Measurements from ENCODE around the gene CRISPLD2. TPM values are rescaled to one million over a fixed set of nuclear protein-coding genes. Genes with fewer than 3 reads are reported as not detected.

The CRISPLD2 gene, protein sequence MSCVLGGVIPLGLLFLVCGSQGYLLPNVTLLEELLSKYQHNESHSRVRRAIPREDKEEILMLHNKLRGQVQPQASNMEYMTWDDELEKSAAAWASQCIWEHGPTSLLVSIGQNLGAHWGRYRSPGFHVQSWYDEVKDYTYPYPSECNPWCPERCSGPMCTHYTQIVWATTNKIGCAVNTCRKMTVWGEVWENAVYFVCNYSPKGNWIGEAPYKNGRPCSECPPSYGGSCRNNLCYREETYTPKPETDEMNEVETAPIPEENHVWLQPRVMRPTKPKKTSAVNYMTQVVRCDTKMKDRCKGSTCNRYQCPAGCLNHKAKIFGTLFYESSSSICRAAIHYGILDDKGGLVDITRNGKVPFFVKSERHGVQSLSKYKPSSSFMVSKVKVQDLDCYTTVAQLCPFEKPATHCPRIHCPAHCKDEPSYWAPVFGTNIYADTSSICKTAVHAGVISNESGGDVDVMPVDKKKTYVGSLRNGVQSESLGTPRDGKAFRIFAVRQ
- 29.1 TPM for total RNA-seq
- long read RNA-seq, full-length matches to known transcripts = 2 of 17 reads
- long read RNA-seq, partial matches to known transcripts = 11 of 17 reads
- long read RNA-seq, other reads (novel, unspliced or antisense) = 4 of 17 reads

DNA sequence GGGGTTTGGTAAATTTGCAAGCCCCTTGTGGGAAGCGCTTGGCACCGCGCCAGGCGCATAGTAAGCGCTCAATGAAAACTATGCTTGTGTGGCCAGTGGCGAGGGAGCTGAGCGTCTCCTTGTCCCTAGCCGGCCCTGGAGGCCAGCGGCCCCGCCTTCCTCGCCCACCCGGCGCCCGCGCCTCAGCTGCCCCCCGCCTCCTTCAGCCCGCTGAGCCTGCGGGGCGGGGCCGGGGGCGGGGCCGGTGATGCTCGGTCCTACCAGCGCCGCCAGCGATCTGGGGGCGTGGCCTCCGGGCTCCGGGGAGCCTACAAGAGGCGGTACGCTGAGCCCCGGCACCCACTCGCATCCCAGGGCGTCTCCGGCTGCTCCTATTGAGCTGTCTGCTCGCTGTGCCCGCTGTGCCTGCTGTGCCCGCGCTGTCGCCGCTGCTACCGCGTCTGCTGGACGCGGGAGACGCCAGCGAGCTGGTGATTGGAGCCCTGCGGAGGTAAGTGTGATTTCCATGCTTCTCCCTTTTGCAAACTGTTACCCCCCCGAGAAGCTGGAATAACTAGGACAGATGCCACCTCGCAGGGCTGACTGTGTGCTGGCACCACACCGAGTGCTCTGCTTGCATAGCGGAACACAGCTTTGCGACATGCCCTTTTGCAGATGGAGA is at the start of gene CRISPLD2:
Gene CRISPLD2 (plus strand): TSS at position 342 of the 661 bp plus-strand sequence. CDS start 18,511 bp downstream, outside the sequence.
- intact Hi-C loops (cut with micrococcal nuclease) = no loop called here
- peak; percentile 94 for ATAC-seq
- DNase-seq = peak; percentile 99

DNA sequence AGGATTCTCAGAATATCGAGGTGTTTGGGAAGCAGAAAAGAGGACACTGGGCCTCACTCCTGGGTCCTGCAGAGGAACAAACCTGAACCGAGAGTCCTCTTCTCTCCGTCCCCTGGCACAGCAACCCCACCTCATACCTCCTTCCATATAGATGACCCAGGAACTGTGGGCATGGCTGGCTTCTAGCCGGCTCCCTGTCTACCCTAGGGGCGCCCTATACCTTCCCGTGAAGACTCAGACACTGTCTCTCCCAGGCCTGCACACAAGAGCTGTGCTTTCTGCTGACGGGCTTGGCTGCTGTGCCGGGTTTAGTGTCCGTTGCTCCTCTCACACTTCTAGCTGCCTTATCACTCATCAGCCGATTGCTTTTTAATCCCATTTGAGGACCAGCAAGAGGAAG is 46.5 kb upstream of the CRISPLD2 start:
- DNase-seq (no peak), ATAC-seq (no peak)
- intact Hi-C loops (cut with micrococcal nuclease) = no loop called here

DNA sequence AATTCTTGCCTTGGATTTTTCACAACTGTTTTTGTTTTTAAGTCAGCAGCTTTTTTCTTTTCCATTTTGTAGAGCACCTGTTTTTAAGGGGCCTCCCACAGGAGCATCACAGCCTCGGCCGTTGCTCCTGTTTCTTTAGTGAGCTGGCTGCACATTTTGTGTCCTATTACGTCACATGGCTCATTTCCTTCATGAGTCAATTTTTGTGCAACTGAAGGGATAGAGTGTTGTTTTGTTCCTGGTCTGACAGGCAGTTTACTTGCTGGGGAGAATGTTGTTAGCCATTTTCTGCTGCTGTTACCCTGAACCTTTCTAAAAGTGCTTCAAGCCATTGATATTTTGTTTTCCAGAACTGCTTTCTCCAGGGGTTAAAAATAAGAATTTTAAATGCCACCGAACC is 45.0 kb upstream of the CRISPLD2 start:
- intact Hi-C loops (cut with micrococcal nuclease) = no loop called here
- DNase-seq = no peak
- ATAC-seq = peak; percentile 84

DNA sequence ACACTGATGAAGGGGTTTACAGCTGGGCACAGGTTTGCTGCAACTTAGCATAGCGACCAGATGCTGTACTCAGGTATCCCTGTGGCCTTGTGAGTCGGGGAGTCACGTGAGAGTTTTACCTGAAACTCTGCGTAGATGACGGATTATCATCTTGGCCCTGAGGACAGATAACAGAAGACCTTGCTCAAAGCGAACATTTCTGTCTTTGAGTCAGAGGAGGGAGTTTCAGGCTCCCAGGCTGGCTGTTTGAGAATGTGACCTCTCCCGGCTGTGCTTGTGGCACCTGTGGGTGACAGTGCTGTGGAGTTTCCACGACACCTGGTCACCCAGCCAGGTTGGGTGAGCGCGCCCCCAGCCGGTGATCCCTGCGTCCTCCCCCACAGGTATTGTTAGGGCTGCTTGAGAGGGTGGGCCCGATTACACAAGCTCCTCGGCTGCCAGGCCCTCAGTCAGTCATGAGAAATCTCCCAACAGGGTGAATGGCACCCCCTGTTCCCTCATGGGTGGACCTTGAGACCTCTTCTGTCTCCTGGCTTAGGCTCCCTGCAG is 44.4 kb upstream of the CRISPLD2 start:
- intact Hi-C loops (cut with micrococcal nuclease) = no loop called here
- DNase-seq = no peak
- no peak for ATAC-seq

DNA sequence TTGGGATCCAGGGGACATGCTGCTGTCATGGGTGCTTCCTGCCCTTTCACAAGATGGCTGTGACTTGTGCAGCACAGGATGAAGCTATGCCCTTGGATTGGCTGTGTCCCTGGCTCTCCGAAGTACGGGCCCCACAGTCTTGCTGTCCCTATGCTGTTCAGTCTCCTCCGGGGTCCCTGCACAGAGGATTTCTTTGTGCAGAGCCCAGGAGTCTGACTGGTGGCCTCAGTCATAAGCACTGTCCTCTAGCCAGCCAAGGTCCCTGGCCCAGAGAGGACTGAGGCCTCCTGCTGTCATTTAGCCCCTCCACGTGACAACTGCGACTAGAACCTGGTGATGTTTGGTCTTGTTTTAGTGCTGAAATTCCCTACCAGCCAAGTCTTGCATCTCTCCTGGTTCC is 42.4 kb upstream of the CRISPLD2 start:
- intact Hi-C loops (cut with micrococcal nuclease) = no loop called here
- ATAC-seq = no peak
- no peak for DNase-seq

DNA sequence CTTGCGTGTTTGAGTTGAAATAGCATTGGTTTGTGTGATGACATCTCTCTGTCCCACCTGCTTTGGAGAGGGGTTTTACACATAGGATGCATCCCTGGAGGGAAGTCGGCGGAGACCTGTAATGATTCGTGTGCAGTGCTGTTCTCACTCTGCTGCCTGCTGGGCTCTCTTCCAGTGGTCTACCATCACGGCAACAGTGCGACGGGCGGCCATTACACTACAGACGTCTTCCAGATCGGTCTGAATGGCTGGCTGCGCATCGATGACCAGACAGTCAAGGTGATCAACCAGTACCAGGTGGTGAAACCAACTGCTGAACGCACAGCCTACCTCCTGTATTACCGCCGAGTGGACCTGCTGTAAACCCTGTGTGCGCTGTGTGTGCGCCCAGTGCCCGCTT is 41.1 kb upstream of the CRISPLD2 start:
- no peak for DNase-seq
- no peak for ATAC-seq
- intact Hi-C loops (cut with micrococcal nuclease) = no loop called here

DNA sequence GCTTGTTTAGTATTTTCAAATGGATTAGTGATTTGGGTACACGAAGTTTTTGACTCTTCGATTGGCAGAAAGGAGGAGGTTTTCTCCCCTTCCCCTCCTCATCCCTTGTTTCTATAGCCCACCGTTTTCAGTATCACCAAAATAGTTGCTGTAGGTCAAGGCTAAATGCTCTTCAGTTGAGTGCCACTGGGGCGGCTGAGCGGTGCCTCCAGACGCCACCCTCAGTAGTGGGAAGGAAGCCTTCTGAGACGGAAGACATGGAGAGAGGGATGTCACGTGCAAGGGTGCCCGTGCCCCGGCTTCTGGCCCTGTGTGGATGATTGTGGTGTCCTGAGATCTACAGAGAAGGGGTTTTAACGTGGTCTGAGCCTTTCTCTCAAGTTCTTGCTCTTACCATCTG is 39.7 kb upstream of the CRISPLD2 start:
- no peak for ATAC-seq

DNA sequence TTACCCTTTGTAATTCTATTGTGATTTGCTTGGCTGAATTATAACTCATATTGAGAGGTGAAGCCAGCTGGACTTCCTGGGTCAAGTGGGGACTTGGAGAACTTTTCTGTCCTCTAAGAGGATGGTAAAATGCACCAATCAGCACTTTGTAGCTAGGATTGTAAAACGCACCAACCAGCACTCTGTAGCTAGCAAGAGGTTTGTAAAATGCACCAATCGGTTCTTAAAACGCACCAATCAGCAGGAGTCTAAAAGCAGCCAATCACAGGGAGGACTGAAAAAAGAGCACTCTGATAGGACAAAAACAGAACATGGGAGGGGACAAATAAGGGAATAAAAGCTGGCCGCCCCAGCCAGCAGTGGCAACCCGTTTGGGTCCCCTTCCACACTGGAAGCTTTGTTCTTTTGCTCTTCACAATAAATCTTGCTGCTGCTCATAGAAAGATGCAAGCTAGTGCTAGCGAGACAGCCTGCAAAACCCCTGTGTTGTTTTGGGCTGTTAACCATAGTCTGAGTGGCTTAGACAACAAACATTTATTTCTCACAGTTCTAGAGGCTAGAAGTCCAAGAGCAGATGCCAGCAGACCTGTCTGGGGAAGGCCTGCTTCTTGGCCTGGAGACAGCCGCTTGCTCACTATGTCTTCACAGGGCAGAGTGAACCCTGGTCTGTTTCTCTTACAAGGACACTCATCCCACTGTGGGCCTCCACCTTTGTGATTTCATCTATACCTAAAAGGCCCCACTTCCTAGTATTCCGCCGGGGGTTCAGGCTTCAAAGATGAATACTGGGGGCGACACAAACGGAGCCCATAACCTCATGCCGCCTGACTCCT is 39.0 kb upstream of the CRISPLD2 start:
- DNase-seq = no peak
- intact Hi-C loops (cut with micrococcal nuclease) = no loop called here
- ATAC-seq = no peak

More for the DNA sequence above, 39.7 kb upstream of the CRISPLD2 start:
- DNase-seq = no peak
- intact Hi-C loops (cut with micrococcal nuclease) = no loop called here

DNA sequence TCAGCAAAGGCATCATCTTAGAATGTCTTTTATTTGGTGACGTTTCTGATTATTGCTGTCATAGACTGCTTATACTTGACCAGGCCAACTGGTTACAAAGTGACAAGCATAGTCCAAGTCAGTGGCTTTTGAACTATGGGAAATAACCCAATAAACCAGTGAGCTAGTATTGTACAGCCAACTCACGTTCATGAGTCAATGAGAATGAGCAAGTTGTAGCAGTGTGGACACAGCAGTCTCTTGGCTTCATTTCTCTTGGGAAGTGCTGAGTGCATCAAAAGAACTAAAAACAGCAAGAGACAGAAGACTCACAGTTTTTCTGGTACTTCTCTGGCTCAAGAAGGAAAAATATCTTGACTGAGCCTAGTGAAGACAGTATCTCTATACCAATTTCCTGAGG is 36.9 kb upstream of the CRISPLD2 start:
- no peak for ATAC-seq
- intact Hi-C loops (cut with micrococcal nuclease) = no loop called here
- DNase-seq = no peak

DNA sequence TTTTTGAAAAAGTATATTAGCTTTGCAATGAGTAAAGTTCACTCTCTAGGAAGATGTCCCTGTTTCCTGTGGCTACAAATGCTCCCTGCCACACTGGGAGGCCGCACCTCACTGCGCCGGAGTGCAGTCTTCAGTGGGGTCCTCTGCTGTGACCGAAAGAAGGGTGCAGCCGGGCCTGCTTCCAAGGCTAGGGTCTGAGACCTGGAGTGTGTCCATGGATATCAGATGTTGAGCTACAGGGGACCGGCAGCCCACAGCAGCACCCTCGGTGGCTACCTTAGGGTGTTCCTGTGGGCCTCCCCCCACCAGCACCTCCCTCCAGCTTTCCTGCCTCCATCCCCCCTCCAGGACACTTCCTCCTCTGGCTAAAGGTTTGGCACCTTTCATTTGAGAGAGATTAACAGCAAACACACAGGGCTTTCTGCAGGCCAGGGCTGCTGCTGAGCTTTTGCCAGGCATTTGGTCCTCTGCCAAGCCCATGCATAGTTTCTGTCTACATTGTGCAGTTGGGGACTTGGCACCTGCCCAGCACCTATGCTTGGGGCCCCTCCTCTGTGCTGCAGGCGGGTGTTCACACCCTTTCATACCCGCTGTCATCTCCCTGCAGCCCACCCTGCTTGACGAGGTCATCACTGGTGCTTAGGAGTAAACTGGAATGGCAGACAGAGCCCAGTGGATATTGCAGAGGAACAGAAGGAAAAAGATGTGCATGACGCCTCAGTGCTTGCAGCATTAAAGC is 33.8 kb upstream of the CRISPLD2 start:
- intact Hi-C loops (cut with micrococcal nuclease) = no loop called here
- ATAC-seq = peak; percentile 81

DNA sequence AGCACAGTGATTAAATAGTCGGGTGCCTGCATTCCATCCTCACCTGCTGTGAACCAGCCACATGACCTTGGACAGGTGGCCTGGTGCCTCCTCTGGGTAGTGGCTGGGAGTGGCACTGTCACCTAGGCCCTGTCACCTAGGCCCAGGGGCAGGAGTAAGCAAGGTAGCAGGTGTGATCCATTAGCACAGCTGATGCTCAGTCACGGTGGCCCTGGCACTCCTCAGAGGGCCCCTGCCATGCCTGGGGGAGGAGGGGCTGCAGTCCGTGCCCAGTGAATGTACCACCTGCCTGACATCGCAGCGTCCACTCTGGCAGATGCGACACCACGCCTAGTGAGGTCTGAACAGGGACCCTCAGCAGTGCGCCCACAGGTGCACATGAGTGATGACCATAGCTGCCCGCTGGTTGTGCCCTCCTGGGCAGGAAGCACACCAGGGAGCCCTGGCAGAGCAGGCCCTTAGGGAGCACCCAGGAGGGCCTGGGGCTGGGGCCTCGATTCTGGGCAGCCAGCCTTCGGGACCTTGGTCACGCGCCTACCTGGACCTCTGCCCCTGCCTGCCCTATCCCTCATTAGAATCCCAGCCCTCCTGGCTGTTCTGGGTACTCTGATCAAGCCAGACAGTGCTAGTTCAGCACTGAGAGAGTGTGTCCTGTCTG is 33.1 kb upstream of the CRISPLD2 start:
- DNase-seq (no peak), ATAC-seq (peak; percentile 81)
- intact Hi-C loops (cut with micrococcal nuclease) = no loop called here

More for the DNA sequence above, 33.8 kb upstream of the CRISPLD2 start:
- DNase-seq = peak; percentile 68

DNA sequence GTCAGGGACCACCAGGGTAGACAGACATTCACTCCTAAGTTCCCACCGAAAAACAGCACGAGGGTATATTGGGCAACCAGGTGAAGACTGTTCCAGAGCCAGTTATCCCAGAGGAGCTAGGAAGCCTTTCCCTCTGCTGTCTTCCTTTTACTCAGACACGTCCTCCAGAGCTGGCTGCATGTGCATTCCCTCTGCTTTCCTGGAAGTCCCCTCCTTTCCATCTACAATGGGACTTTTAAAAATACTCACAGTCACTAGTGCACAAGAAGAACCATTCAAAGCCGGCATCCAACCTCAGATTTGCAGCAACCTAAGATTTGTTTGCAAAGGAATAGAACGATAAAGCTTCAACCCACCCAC is 32.5 kb upstream of the CRISPLD2 start:
- ATAC-seq (no peak), DNase-seq (no peak)
- intact Hi-C loops (cut with micrococcal nuclease) = no loop called here

DNA sequence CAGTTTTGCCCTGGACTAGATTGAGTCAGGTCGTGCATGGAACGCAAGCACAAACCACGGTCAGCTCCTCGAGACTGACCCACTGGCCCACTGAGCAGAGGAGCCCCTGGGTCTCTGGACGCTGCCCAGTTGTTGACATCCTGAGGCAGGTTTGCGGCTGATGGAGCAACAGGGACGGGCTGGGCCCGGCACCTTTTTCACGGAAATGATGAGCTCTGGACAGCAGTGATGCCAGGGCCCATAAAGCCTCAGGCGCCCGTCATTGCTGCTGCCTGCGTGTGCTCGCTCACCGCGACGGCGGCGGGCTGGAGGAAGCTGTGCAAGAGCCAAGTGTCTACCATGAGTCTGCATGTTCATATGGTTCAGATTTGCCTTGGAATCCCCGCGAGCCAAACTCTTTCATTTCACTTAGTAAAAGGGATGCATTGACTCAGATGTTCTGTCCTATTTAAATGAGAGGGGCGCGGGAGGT is 30.8 kb upstream of the CRISPLD2 start:
- intact Hi-C loops (cut with micrococcal nuclease) = no loop called here
- DNase-seq = no peak
- no peak for ATAC-seq

DNA sequence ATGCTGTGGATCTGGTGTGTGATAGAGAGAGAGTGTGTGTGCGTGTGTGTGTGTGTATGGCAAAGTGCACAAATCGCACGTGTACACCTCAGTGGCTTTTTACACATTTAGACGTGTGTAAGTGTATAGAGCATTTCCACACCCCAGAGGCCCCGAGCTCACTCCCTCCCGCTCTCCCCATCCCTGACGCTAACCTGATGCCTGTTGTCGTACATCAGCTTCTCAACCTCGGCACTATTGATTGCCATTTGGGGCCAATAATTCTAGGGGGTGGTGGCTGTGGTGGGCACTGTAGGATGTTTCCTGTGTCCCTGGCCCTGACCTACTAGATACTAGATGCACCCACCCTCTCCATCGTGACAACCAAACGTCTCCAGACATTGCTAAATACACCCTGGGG is 30.4 kb upstream of the CRISPLD2 start:
- intact Hi-C loops (cut with micrococcal nuclease) = no loop called here
- DNase-seq = no peak
- ATAC-seq = no peak

DNA sequence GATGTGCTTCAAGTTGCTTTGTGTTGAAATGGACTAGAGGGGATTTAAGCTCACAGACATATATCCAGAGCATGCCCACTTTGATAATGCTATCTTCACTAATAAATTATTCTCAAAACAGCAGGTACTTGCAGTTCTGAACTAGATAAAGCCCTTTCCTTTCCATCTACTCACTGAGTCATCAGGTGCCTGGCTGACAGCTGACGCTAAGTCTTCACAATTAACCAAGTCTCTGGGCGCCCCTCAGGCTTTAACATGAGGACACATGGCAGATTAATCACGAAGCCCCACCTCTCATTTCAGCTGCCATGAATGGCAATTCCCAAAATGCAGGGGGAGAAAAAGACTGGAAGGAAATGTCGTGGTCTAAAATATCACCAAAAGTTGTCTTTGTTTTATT is 29.5 kb upstream of the CRISPLD2 start:
- intact Hi-C loops (cut with micrococcal nuclease) = no loop called here
- DNase-seq = no peak
- ATAC-seq = no peak

DNA sequence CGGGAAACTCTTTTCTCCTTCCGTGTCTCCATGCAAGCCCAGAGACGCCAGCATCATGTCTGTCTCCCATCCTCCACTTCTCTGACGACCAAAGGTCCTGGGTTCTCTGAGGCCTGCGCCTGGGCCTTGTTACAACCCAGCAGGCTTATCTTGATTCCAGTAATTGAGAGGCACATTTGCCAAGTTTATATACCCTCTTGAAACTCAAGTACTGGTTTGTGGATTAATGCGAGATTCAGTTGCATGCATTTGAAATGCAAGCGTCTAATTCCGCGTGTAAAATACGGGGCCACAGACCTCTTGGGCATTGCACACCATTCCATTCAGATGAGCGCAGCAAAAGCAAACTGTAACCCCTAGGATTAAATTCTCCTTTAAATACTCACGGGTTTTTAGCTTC is 28.7 kb upstream of the CRISPLD2 start:
- DNase-seq = no peak
- intact Hi-C loops (cut with micrococcal nuclease) = no loop called here
- no peak for ATAC-seq

DNA sequence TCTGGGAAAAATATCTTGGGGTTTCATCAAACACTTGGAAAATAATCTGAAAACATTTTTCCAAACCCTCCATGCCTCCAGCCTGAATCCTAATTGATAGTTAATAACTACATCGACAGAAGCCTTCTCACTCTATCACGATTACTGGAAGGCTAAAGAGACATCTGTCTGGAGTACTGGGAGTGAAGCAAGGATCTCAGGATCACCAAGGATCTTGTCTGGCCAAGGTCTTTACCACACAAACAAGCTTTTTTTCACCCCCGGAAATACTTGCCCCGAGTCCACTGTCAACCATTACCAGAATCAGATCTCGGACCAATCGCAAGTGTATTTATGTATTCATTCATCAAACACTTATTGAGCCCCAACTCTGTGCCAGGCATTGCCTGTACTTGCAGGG is 28.3 kb upstream of the CRISPLD2 start:
- intact Hi-C loops (cut with micrococcal nuclease) = no loop called here
- DNase-seq (no peak), ATAC-seq (no peak)

DNA sequence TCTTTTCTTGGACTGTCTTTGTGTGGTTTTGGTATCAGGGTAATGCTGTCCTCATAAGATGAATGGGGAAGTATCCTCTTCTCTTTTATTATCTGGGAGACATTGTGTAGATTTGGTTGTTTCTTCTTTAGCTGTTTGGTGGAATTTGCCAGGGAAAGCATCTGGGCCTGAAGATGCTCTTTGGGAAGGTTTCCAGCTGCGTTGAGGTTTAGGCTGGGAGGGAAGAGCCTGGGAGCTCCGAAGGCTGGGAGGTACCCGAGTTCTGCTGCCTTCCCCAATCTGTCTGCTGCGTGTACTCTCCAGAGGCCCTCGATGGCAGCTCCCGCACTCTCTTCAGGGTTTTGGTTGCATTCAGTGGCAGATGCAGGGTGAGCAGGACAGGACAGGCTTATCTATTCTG is 25.6 kb upstream of the CRISPLD2 start:
- DNase-seq (no peak), ATAC-seq (no peak)
- intact Hi-C loops (cut with micrococcal nuclease) = no loop called here
